Sigmoid colon (tissue), 7 donors: ENCODE results near the gene SLC2A13. TPM values are rescaled to one million over a fixed set of nuclear protein-coding genes. Genes with fewer than 3 reads are reported as not detected.

ENCODE experiments used
- DNase-seq: peaks from one replicate; pipeline ENCODE4 v3.0.0-alpha.2; 2019
- H3K27ac ChIP-seq, 4 donors: fragments of 200-600 bp; sonication (generic); one replicate each; pipeline ENCODE4 v1.5.1; 2016 to 2019; ENCODE audit warnings: mild to moderate bottlenecking in 1 of 4
- H3K27me3 ChIP-seq, 3 donors: fragments of 200-600 bp; sonication (generic); one replicate each; pipeline ENCODE4 v1.5.1; 2019; ENCODE audit warnings: mild to moderate bottlenecking in 1 of 3
- H3K36me3 ChIP-seq, 4 donors: fragments of 200-600 bp; sonication (generic); one replicate each; pipeline ENCODE4 v1.5.1; 2016 to 2019
- H3K4me1 ChIP-seq, 4 donors: fragments of 200-600 bp; sonication (generic); one replicate each; pipeline ENCODE4 v1.5.1; 2017 to 2019
- H3K4me3 ChIP-seq, 4 donors: fragments of 200-600 bp; sonication (generic); one replicate each; pipeline ENCODE4 v1.5.1; 2017 to 2019; ENCODE audit warnings: mild to moderate bottlenecking in 2 of 4, moderate library complexity in 1 of 4
- H3K9me3 ChIP-seq, 4 donors: fragments of 200-600 bp in 3 of 4; sonication (generic) in 3 of 4; one replicate each; pipeline versions ENCODE4 v1.5.1 to v1.6.1; 2013 to 2019
- CTCF ChIP-seq, 4 experiments: fragments of 450-650 bp in 3 of 4; fragments of 200-600 bp in 1 of 4; IDR thresholded peaks; one replicate each; pipeline ENCODE4 v1.5.1; 2016 to 2019; ENCODE audit warnings: antibody characterized with exemption in 4 of 4, mild to moderate bottlenecking in 3 of 4, moderate library complexity in 2 of 4
- EP300 ChIP-seq, 4 donors: sonication (generic); formaldehyde crosslinking; IDR thresholded peaks; one replicate each; pipeline ENCODE4 v1.6.1; 2017; ENCODE audit warnings: antibody characterized with exemption in 4 of 4
- POLR2A ChIP-seq, 2 donors: fragments of 450-650 bp; IDR thresholded peaks; one replicate each; pipeline ENCODE4 v1.6.1; 2016; ENCODE audit warnings: antibody characterized with exemption in 2 of 2, mild to moderate bottlenecking in 2 of 2, moderate library complexity in 2 of 2
- POLR2AphosphoS5 ChIP-seq, 4 donors: sonication (generic); formaldehyde crosslinking; IDR thresholded peaks; one replicate each; pipeline ENCODE4 v1.6.1; 2017; ENCODE audit warnings: antibody characterized with exemption in 4 of 4
- WGBS, 2 donors: extraction: QIAGEN DNeasy Blood & Tissue Kit; methylation state at CpG; one replicate each; pipeline ENCODE4 v1.1.7; 2013; 5-methylcytosine and 5-hydroxymethylcytosine counted together
- intact Hi-C: fragments of 100-400 bp; cut with DNase I; formaldehyde crosslinking; loops from one replicate; pipeline ENCODE4 v1.15.1; 2023
- polyA plus RNA-seq, 3 donors: library from polyadenylated mRNA; stranded (reverse); fragments of 200-250 nt; gene quantifications; one replicate each; pipeline ENCODE4 v1.2.3, GENCODE V29; 2013
- total RNA-seq, 4 donors: library from RNA; depleted of rRNA; stranded (reverse); fragments of >200 nt; gene quantifications; one replicate each; pipeline ENCODE4 v1.1.0, GENCODE V29; 2016
- donor health status: healthy with polysubstance abuse.
- donor health status: Bipolar disorder and iron deficiency.
- donor health status: healthy.

Gene SLC2A13
- total and polyA plus RNA-seq, 7 donors = 1.8 to 32.3 (median 20.2) TPM

- intact Hi-C loops = no loop called here
- no peaks in the 10 kb centered on the region for H3K36me3 ChIP-seq
- TF ChIP-seq POLR2A (IDR thresholded peaks at IDR 0.05) (no peak), EP300 (IDR thresholded peaks at IDR 0.05) (no peak), POLR2AphosphoS5 (IDR thresholded peaks at IDR 0.05) (no peak), CTCF (IDR thresholded peaks at IDR 0.05) (no peak)
- H3K27me3 ChIP-seq = no peaks in the 10 kb centered on the region
- no peaks in the 10 kb centered on the region for H3K4me1 ChIP-seq
- H3K4me3 ChIP-seq = no peak overlapping the region
- DNase-seq = no peak
- no peak overlapping the region for H3K27ac ChIP-seq
- no peaks in the 10 kb centered on the region for H3K9me3 ChIP-seq
These were observed 61.5 kb downstream of the SLC2A13 start for GRCh38 chr12:40044396-40044795.

- no peak for DNase-seq
- Histone ChIP-seq H3K4me1 (no peaks in the 10 kb centered on the region), H3K27me3 (no peaks in the 10 kb centered on the region)
These were observed 66.3 kb downstream of the SLC2A13 start for GRCh38 chr12:40039598-40039997.

GRCh38 chr12:40038619-40039018 lies 67.3 kb downstream of the SLC2A13 start:
- 89 to 93% methylated on average over 3 of the region's 3 CpGs for WGBS, 2 donors
- Histone ChIP-seq H3K9me3 (no peaks in the 10 kb centered on the region), H3K27ac (no peak overlapping the region), H3K36me3 (no peaks in the 10 kb centered on the region), H3K27me3 (no peaks in the 10 kb centered on the region), H3K4me3 (no peak overlapping the region), H3K4me1 (no peaks in the 10 kb centered on the region)
- TF ChIP-seq POLR2AphosphoS5 (IDR thresholded peaks at IDR 0.05) (no peak), EP300 (IDR thresholded peaks at IDR 0.05) (no peak), CTCF (IDR thresholded peaks at IDR 0.05) (no peak), POLR2A (IDR thresholded peaks at IDR 0.05) (no peak)
- intact Hi-C loops = no loop called here
- DNase-seq = no peak

More at GRCh38 chr12:40039598-40039997, 66.3 kb downstream of the SLC2A13 start:
- Histone ChIP-seq H3K36me3 (no peaks in the 10 kb centered on the region), H3K4me3 (no peak overlapping the region), H3K27ac (no peak overlapping the region), H3K9me3 (no peaks in the 10 kb centered on the region)
- TF ChIP-seq POLR2A (IDR thresholded peaks at IDR 0.05) = no peak
- TF ChIP-seq EP300 (IDR thresholded peaks at IDR 0.05) = no peak
- TF ChIP-seq CTCF (IDR thresholded peaks at IDR 0.05) = no peak
- no peak for TF ChIP-seq POLR2AphosphoS5 (IDR thresholded peaks at IDR 0.05)
- 61 to 85% methylated on average over 1 of the region's 1 CpG for WGBS, 2 donors
- intact Hi-C loops = no loop called here

- no peak for TF ChIP-seq CTCF (IDR thresholded peaks at IDR 0.05)
- no peak for TF ChIP-seq POLR2AphosphoS5 (IDR thresholded peaks at IDR 0.05)
- TF ChIP-seq POLR2A (IDR thresholded peaks at IDR 0.05) = no peak
- TF ChIP-seq EP300 (IDR thresholded peaks at IDR 0.05) = no peak
- DNase-seq = no peak
- intact Hi-C loops = no loop called here
- Histone ChIP-seq H3K36me3 (no peaks in the 10 kb centered on the region), H3K4me3 (no peak overlapping the region), H3K27ac (no peak overlapping the region), H3K4me1 (peaks cover 0 to 7% (median 0%) of the 10 kb centered on the region in 4 donors), H3K9me3 (no peaks in the 10 kb centered on the region), H3K27me3 (no peaks in the 10 kb centered on the region)
- 41 to 81% methylated on average over 2 of the region's 2 CpGs for WGBS, 2 donors
These were observed 71.2 kb downstream of the SLC2A13 start for GRCh38 chr12:40034712-40035111.

GRCh38 chr12:40034156-40034555 lies 71.7 kb downstream of the SLC2A13 start:
- Histone ChIP-seq H3K36me3 (no peaks in the 10 kb centered on the region), H3K9me3 (no peaks in the 10 kb centered on the region), H3K4me3 (no peak overlapping the region), H3K4me1 (peaks cover 0 to 7% (median 0%) of the 10 kb centered on the region in 4 donors), H3K27ac (no peak overlapping the region), H3K27me3 (no peaks in the 10 kb centered on the region)
- intact Hi-C loops = no loop called here
- TF ChIP-seq POLR2AphosphoS5 (IDR thresholded peaks at IDR 0.05) = no peak
- no peak for TF ChIP-seq CTCF (IDR thresholded peaks at IDR 0.05)
- no peak for TF ChIP-seq EP300 (IDR thresholded peaks at IDR 0.05)
- no peak for TF ChIP-seq POLR2A (IDR thresholded peaks at IDR 0.05)
- no peak for DNase-seq
